Activated B cell treated with CpG ODN at 0.5 μM for 24 hours (primary cell): Measurements from ENCODE around the gene SRCIN1. TPM values are rescaled to one million over a fixed set of nuclear protein-coding genes. Genes with fewer than 3 reads are reported as not detected.

ENCODE experiments used
- ATAC-seq: fragments of 200-7000 bp; cut with Tn5 transposase; one replicate; pipeline ENCODE4 v1.10.0; 2021; ENCODE audit warnings: low read depth, mild to moderate bottlenecking, moderate library complexity
- CTCF ChIA-PET: fragments of 350-600 bp; sonication (Branson Sonifier 250); formaldehyde crosslinking; loops from one replicate; lab custom pipeline; 2021; ENCODE audit warnings: antibody characterized with exemption; lab: Charles Lee
- POLR2A ChIA-PET: fragments of 350-600 bp; sonication (Branson Sonifier 250); formaldehyde crosslinking; loops from one replicate; lab custom pipeline; 2021; ENCODE audit warnings: antibody characterized with exemption; lab: Charles Lee
- DNase-seq: peaks from one replicate; pipeline ENCODE4 v3.0.0; 2022
- H3K27ac Mint-ChIP-seq: one replicate; pipeline ENCODE4 v1.8.0; 2020; ENCODE audit warnings: mixed read lengths
- H3K27me3 Mint-ChIP-seq: one replicate; pipeline ENCODE4 v1.8.0; 2021; ENCODE audit warnings: mixed read lengths
- H3K36me3 Mint-ChIP-seq: one replicate; pipeline ENCODE4 v1.8.0; 2021; ENCODE audit warnings: low read depth, mixed read lengths
- H3K4me1 Mint-ChIP-seq: one replicate; pipeline ENCODE4 v1.8.0; 2021; ENCODE audit warnings: mixed read lengths
- H3K4me3 Mint-ChIP-seq: one replicate; pipeline ENCODE4 v1.8.0; 2020; ENCODE audit warnings: mild to moderate bottlenecking, mixed read lengths
- H3K9me3 Mint-ChIP-seq: one replicate; pipeline ENCODE4 v1.8.0; 2020; ENCODE audit warnings: mixed read lengths
- intact Hi-C: fragments of 100-400 bp; cut with micrococcal nuclease; formaldehyde crosslinking; loops from one replicate; pipeline ENCODE4 v1.15.1; 2024
- total RNA-seq: library from RNA; stranded (reverse); gene quantifications from 2 replicates; pipeline ENCODE4 v1.2.3, GENCODE V29; 2022
- TF ChIP-seq, protein P1 (sequence below): fragments of 200-600 bp; IDR thresholded peaks from one replicate; pipeline ENCODE4 v1.8.0; 2022; ENCODE audit warnings: antibody characterized with exemption, mild to moderate bottlenecking

Gene SRCIN1
- total RNA-seq, 1 donor from 2014 or later: 0.35 TPM

DNA sequence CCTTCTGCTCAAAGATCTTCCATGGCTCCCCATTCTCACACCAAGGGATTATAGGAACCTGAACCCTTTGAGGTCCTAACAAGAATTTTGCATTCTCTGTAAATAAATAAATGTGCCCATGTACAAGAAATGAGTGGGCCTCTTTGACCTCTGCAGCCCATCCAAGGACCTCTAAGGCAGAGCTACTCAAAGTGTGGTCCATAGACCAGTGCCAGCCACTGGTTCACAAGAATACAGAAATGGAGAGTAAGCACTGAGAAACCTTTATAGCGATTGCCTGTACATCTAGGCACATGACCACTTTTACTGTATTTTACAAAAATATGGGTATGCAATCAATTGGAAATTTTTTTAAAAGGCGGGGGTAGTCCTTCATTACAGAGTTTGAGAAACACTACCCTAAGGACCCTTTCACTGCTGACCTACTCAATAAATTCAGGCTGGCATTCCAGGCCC is 7.8 kb upstream of the SRCIN1 start:
- ChIA-PET CTCF (no interaction called here), POLR2A (no interaction called here)
- intact Hi-C loops: no loop called here
- Mint-ChIP-seq H3K27ac (no peak overlapping the region), H3K4me3 (no peak overlapping the region), H3K4me1 (no peaks in the 10 kb centered on the region), H3K27me3 (peaks cover 41% of the 10 kb centered on the region), H3K36me3 (no peaks in the 10 kb centered on the region), H3K9me3 (peaks cover 7% of the 10 kb centered on the region)
- ATAC-seq (no peak), DNase-seq (no peak)
- TF ChIP-seq, protein P1, sequence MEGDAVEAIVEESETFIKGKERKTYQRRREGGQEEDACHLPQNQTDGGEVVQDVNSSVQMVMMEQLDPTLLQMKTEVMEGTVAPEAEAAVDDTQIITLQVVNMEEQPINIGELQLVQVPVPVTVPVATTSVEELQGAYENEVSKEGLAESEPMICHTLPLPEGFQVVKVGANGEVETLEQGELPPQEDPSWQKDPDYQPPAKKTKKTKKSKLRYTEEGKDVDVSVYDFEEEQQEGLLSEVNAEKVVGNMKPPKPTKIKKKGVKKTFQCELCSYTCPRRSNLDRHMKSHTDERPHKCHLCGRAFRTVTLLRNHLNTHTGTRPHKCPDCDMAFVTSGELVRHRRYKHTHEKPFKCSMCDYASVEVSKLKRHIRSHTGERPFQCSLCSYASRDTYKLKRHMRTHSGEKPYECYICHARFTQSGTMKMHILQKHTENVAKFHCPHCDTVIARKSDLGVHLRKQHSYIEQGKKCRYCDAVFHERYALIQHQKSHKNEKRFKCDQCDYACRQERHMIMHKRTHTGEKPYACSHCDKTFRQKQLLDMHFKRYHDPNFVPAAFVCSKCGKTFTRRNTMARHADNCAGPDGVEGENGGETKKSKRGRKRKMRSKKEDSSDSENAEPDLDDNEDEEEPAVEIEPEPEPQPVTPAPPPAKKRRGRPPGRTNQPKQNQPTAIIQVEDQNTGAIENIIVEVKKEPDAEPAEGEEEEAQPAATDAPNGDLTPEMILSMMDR: no peak

DNA sequence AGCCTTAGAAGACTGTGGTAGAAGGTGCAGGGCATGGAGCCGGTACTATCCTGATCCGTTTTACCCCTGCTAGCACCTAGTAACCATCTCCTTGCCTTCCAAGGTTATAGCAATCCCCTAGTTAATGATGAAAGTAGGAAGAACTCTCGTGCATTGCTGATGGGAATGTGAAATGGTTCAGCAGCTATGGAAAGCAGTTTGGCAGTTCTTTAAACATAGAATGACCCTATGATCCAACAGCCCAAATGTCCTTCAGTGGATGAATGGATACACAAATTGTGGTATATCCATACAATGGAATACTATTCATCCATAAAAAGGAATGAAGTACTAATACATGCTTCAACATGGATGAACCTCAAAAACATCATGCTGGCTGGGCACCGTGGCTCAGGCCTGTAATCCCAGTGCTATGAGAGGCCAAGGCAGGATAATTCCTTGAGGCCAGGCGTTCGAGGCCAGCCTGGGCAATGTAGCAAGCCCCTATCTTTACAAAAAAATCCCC is 6.2 kb upstream of the SRCIN1 start:
- H3K36me3 Mint-ChIP-seq: no peaks in the 10 kb centered on the region
- DNase-seq (no peak), ATAC-seq (no peak)
- CTCF ChIA-PET: no interaction called here
- peaks cover 7% of the 10 kb centered on the region for H3K9me3 Mint-ChIP-seq
- no peak overlapping the region for H3K4me3 Mint-ChIP-seq
- peaks cover 3% of the 10 kb centered on the region for H3K4me1 Mint-ChIP-seq
- peaks cover 57% of the 10 kb centered on the region for H3K27me3 Mint-ChIP-seq
- H3K27ac Mint-ChIP-seq: no peak overlapping the region
- TF ChIP-seq, protein P1: no peak
- intact Hi-C loops: no loop called here
- POLR2A ChIA-PET: no interaction called here

DNA sequence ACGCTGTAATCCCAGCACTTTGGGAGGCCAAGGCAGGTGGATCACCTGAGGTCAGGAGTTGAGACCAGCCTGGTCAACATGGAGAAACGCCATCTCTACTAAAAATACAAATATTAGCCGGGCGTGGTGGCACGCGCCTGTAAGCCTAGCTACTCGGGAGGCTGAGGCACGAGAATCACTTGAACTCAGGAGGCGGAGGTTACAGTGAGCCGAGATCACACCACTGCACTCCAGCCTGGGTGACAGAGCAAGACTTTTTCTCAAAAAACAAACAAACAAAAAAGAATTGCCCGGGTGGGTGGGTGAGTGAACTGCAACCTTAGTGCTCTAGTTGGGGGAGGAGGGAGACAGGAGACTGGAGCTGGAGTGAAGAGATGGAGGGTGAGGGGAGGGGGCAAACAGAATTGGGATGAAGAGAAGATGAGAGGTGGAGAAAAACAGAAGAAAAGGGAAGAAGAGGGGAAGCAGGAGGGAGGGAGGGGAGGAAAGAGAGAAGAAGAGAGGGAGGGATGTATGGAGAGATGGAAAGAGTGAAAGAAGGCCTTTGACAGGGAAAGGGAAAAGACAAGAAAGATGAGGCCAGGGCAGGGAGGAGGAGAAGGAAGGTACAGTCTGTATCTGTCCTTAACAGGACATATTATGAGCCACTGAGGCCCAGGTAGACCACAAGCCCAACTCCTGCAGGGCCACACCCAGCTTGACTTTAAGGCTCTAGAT is 5.5 kb upstream of the SRCIN1 start:
- ChIA-PET POLR2A (no interaction called here), CTCF (no interaction called here)
- ATAC-seq: no peak
- Mint-ChIP-seq H3K36me3 (no peaks in the 10 kb centered on the region), H3K27ac (no peak overlapping the region), H3K4me1 (peaks cover 8% of the 10 kb centered on the region), H3K9me3 (peaks cover 7% of the 10 kb centered on the region), H3K27me3 (peaks cover 62% of the 10 kb centered on the region), H3K4me3 (no peak overlapping the region)
- no peak for DNase-seq
- TF ChIP-seq, protein P1: no peak
- intact Hi-C loops: no loop called here

DNA sequence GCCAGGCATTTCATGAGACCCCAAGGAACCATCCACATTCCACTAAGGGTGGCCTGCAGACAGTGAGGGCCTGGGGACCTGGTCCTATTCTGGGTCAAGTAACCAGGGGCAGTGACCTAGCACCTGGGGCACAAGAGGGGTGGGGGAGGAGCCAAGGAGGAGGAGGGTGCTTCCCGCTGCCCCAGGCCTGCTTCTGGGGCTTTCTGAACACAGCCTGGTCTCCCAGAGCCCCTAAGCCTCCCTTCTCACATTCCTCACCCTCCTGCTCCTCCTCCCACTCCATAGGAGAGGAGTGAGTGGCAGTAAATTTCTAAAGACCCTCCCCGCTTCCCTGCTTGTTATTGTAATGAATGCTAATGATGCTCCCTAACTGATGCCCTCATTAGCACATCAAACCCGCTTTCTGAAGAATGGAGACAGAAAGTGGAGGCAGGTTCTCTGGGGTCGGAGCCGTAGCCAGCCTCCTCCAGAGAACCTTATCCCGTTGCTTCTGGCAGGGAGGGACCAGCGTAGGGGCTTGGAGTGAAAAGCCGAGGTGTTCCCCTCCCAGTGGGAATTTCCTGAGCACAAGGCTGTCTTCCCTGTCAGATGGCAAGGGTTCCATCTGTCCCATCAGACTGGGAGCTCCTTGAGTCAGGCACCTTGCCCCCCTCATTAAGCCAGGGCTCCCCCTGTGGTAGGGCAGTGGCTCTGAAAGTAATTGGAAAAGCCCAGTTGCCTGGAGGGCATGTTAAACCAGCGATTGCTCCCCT is 3.7 kb upstream of the SRCIN1 start:
- TF ChIP-seq, protein P1: no peak
- ChIA-PET POLR2A (no interaction called here), CTCF (interaction anchor here (0.7 kb wide), 1 partner anchor 54 kb away, joined by 4 read pairs; no protein-coding TSS in a partner anchor)
- peaks cover 62% of the 10 kb centered on the region for H3K27me3 Mint-ChIP-seq
- no peak for DNase-seq
- no peaks in the 10 kb centered on the region for H3K36me3 Mint-ChIP-seq
- peaks cover 9% of the 10 kb centered on the region for H3K4me1 Mint-ChIP-seq
- intact Hi-C loops: no loop called here
- H3K27ac Mint-ChIP-seq: no peak overlapping the region
- H3K4me3 Mint-ChIP-seq: no peak overlapping the region
- peaks cover 7% of the 10 kb centered on the region for H3K9me3 Mint-ChIP-seq
- ATAC-seq: no peak

DNA sequence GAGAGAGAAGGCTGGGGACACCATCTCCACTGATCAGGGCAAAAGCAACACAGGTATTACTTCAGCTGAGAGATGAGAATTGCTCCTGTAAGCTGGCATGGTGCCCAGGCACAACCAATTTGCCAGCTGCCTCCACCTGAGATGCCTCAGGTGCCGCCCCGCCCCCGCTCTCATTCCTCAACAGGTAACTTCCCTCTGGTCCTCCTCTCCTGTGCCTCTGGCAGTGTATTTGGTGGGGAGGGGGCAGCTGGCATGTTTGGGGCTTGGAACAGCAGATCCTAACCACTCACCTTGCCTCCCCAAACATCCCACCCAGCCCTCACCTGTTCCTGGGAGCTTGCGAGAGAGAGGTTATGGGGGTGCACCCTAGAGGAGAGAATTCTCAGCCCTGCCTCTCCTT is 2.9 kb upstream of the SRCIN1 start:
- Mint-ChIP-seq H3K4me3 (no peak overlapping the region), H3K27me3 (peaks cover 62% of the 10 kb centered on the region), H3K9me3 (peaks cover 7% of the 10 kb centered on the region), H3K27ac (no peak overlapping the region), H3K4me1 (peaks cover 9% of the 10 kb centered on the region), H3K36me3 (no peaks in the 10 kb centered on the region)
- intact Hi-C loops: no loop called here
- POLR2A ChIA-PET: no interaction called here
- no peak for ATAC-seq
- TF ChIP-seq, protein P1: no peak
- no peak for DNase-seq
- CTCF ChIA-PET: interaction anchor here (2.2 kb wide), 1 partner anchor 59 kb away, joined by 5 read pairs; no protein-coding TSS in a partner anchor
